ENCODE measurements around the gene RIMS1.

The RIMS1 gene, protein sequence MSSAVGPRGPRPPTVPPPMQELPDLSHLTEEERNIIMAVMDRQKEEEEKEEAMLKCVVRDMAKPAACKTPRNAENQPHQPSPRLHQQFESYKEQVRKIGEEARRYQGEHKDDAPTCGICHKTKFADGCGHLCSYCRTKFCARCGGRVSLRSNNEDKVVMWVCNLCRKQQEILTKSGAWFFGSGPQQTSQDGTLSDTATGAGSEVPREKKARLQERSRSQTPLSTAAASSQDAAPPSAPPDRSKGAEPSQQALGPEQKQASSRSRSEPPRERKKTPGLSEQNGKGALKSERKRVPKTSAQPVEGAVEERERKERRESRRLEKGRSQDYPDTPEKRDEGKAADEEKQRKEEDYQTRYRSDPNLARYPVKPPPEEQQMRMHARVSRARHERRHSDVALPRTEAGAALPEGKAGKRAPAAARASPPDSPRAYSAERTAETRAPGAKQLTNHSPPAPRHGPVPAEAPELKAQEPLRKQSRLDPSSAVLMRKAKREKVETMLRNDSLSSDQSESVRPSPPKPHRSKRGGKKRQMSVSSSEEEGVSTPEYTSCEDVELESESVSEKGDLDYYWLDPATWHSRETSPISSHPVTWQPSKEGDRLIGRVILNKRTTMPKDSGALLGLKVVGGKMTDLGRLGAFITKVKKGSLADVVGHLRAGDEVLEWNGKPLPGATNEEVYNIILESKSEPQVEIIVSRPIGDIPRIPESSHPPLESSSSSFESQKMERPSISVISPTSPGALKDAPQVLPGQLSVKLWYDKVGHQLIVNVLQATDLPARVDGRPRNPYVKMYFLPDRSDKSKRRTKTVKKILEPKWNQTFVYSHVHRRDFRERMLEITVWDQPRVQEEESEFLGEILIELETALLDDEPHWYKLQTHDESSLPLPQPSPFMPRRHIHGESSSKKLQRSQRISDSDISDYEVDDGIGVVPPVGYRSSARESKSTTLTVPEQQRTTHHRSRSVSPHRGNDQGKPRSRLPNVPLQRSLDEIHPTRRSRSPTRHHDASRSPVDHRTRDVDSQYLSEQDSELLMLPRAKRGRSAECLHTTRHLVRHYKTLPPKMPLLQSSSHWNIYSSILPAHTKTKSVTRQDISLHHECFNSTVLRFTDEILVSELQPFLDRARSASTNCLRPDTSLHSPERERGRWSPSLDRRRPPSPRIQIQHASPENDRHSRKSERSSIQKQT (N-terminal part only)
- long read RNA-seq, donor 1, result 0 reads
- long read RNA-seq, donor 2, result 0 reads
- long read RNA-seq, donor 3, result 0 reads
- long read RNA-seq, donor 4, result 0 reads
- long read RNA-seq, donor 5, result 0 reads
- long read RNA-seq, donor 6, result 0 reads
- long read RNA-seq, donor 7, result 0 reads
- long read RNA-seq, donor 8, result 0 reads

- peak; percentile 8 for DNase-seq
These were observed at the start of gene RIMS1 for GRCh38 chr6:71886184-71887005. TSS of gene RIMS1 (plus strand) at chr6:71886550. CDS start at chr6:71887024, 474 bp downstream.

DNA sequence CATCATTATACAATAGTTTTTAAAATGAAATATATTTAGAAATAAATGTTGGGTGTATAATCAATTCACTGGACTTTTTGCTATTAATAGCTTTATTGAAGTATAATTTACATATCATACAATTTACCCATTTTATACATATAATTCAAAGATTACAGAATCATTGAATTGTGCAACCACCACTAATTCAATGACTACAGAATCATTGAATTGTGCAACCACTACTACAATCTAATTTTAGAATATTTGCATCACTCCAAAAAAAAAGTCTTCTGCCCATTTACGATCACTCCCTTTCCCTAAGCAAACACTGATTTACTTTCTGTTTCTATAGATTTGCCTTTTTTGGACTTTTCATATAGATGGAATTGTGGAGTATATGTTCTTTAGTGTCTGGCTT, 35.1 kb upstream of the RIMS1 start:
- DNase-seq, result no peak

GRCh38 chr6:71852948-71853347, 33.4 kb upstream of the RIMS1 start:
- DNase-seq, result no peak

DNA sequence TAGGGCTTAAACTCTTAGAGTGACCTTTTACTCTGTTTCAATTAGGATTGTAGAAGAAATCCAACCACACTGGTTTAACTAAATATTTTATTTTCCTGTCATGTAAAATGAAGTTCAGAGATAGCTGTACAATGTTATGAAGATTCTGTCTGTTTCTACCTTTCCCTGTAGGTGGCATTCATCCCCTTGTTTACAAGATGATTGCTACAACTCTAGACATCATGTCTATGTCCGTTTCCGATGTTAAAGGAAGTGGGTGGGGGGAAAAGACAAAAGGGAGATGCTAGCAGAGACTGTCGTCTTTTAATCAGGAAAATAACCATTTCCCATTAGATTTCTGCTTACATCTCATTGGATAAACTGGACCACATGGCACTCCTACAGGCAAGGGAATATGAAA, 30.9 kb upstream of the RIMS1 start:
- no peak for DNase-seq

DNA sequence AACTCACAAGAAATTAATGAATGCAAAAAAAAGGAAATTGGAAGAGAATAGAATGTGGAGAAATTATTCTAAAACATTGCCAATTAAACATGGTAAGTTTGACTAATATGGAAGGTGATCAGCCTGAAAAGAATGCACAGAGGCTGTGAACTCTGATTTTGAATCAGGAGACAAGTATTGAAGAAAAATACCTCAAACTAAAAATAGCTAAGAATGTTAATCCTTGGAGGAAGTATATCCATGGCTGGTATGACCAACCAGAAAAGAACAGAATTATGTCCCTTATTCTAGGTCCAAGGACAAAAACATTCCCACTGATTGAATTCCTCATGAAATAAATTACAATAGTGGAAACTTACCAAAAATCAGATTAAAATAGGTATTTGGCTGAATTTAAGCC, 7.3 kb upstream of the RIMS1 start:
- no peak for DNase-seq

DNA sequence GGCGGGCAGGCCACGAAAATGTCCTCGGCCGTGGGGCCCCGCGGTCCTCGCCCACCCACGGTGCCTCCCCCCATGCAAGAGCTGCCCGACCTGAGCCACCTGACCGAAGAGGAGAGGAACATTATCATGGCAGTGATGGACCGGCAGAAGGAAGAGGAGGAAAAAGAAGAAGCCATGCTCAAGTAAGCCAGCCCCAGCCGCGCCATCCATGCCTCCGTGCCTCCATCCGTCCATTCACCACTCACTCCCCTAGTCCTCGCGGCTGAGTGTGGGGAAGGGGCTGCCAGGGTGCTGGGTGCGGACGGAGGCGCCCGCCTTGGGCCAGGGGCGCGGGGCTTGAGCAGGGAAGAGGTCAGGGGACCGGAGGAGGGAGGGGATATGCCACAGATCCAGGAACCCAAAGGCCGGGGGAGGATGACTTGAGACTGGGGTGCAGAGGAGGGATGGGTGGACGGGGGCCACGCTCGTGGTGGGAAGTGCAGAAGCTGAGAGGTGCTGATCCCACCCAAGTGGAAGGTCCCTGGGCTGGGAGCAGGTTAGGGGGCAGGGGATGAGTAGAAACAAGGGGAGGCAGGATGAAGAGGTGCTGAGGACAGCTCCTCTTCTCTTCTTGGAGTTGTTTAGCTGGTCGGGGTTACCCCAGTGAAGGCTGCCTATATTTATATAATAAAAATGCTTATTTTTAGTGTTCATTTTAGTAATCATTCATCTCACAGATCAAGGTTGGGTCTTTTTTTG, 825 bp downstream of the RIMS1 start:
- peak; percentile 77 for DNase-seq

DNA sequence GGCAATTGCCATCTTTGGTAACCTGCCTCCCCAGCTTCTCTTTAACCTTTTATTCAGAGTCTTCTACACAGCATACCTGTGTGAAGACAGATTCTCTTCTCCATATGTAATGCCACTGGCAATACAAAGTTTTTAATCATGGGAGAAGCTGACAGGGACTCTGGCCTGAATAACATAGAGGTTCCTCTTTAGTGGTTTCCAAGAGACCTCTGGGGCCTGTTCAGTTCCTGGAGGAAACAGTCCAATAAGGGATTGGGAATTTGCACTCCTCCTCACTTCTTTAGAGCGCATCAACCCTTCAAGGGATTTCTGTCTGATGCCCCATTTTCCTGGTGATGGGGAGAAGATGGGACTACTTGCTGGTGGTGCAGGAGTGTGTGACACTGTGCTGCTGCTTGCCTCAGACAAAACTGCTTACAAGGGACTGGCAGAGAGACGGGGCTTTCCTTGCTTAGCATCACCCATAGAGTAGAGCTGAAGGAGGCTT, 1.4 kb downstream of the RIMS1 start:
- DNase-seq, result no peak

DNA sequence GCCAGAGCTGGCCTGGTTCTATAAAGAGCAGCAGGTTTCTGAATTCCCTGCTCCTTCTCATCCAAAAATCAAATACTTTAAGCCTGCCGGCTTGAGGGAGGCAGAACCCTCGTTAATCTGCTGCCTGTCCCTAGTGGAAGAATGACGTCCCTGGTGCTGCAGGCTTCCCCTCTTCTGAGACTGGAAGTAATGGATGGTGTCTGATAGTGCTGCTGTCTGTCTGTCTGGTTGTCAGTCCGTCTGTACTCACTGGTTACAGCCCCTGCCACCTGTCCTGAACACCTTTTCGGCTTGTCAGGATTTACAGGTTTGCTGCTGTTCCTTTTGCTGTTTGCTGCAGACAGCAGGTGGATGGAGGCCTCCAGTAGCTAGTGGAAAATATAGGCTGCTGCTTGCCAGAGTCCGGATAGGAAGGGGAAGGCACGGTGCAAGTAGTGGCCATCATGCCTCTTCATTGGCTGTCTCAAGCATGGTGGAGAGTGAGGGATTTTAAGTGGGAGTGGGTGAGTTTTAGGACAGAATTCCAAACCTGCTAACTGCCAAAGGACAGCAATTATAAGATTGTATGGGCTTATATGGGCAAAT, 2.5 kb downstream of the RIMS1 start:
- no peak for DNase-seq

DNA sequence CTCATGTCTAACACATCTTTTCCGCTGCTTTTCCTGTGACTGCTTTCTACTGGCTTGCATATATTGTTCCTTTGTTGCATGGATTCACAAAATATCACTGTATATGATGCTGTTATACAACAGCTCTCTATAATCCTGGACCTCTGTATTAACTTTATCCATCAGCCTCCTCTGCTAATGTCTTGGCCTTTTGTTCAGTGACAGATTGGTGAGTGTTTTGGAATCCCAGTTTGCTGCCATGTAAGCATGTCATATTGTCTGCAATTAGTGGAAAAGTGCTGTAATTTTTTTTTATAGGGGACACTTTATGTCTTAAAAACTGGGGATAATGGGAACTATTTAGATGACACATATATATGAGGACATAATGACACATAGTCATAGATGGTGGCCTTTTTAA, 3.0 kb downstream of the RIMS1 start:
- DNase-seq, result no peak

DNA sequence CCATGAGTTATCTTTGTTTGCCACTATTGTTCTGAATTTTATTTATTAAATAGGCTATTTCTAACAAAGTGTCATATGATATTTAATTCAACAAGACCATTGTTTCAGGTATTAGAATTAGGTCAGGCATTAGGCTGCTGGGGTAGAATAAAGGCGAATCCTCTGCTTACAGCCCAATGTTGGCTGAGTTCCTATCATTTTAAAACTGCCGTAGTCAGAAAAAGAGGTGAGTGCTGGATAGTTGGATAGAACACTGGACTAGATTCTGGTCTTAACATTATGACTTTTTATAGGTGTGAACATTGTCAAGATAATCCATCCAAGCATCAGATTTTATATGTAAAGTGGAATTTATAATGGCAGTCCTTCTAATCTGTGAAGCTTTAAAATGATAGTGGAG, 6.3 kb downstream of the RIMS1 start:
- no peak for DNase-seq

DNA sequence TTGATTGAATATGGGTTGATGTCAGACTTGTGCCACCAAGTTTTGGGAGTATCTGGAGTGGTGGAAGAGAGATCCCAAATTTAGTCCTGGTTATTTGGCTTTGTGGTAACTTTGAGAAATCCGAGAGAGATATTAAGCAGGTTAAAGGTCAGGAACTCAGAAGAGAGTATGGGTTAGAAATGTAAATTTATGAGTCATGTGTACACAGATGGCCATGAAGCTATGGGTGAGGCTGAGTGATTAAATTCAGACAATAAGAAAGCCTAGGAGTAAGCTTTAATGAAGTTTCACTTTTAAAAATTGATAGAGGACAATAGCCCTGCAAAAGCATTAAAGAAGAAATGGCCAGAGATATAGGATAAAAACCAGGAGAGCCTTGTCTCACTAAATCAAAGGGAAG, 14.3 kb downstream of the RIMS1 start:
- DNase-seq, result no peak

DNA sequence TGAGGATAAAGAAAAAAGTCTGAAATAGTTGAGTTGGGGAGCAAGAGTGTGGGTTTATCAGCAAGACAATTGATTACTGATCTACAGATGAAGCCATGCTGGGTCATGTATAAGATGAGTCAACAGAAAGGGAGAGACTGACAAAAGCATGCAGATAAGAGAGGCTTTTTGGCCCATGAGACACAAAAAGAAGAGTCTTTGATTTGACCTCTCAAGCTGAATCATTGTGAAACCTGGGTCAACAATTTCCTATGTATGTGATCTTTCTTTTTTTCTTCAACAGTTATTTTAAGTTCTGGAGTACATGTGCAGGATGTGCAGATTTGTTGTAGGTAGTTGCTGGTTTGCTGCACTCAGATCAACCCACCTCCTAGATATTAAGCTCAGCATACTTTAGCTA, 15.9 kb downstream of the RIMS1 start:
- no peak for DNase-seq

GRCh38 chr6:71906813-71907212, 20.5 kb downstream of the RIMS1 start:
- no peak for DNase-seq

DNA sequence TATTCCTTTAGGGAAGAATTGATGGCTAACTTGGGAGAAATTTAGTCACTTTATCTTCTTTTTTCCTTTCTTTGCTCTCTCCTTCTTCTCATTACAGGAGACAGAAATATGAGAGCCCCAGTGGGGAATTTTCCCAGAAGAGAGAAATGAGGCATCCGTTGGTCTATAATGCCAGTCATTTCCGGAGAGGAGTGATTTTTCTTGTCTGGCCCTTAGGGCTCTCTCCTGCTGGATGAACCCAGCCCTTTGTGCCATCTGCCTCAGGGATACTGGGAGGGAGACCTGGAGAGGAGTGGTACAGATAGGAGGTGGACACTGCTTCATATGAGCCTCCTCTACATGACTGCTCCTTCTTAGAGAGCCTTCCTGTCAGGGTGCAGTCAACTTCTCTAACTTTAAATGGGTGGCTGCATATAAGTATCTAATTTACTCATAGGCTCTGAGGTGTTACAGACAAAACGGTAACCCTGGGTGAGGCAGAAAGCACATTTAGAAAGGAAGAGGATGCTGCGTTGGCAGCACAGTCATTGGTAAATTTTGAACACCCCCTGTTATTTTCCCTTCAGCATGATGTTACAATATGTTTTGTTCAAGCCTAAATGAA, 21.9 kb downstream of the RIMS1 start:
- DNase-seq, result no peak

DNA sequence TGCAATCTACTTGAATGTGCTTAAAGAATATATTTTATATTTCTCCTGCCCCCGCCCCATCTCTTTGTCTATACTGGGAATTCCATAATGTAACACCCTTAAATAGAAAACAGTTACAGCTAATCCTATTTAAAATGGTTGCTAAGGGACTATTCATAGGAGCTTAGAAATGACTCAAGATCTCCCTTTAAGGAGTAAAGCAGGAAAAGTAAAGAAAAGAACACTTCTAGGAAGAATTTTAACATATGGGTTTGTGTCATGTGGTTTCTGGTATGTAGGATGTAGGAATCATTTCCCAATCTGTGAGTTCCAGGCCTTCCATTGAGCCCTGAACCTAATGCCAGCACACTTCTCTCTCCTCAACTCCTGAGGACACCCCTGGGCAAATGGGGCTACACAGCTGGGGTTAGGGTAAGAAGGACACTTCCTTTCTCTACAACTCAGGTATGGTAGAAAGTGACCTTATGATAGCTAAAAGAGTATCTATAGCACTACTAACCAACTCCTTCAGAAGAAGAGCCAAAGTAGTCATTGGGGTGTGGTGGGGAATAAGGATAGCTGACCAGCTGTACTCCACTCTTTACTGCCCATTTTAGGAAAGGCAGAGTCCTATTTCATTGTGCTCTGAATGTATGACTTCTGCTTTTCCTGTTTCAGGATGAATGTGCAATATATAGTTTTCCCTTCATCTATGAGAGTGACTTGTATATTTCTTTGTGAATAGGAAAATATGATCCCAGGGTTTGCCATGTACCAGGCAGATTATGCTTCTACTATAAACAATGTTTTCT, 27.3 kb downstream of the RIMS1 start:
- no peak for DNase-seq

DNA sequence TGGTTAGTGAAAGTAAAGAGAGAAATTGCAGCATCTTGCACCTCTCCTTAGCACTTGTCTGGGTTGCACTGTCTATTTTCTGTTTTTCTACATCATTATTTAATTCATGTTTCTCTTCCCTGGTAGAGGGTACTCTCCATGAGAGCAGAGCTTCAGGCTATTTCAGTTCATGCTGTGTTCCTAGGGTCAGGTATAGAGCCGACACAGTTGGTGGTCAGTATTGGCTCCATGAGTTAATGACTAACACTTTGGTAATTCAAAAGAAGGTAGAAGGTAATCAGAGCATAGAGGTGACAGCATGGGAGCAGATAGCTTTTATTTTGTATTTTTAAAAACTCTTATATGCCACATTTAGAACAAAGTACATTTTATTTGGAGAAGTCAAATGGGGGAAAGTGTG, 42.7 kb downstream of the RIMS1 start:
- no peak for DNase-seq

DNA sequence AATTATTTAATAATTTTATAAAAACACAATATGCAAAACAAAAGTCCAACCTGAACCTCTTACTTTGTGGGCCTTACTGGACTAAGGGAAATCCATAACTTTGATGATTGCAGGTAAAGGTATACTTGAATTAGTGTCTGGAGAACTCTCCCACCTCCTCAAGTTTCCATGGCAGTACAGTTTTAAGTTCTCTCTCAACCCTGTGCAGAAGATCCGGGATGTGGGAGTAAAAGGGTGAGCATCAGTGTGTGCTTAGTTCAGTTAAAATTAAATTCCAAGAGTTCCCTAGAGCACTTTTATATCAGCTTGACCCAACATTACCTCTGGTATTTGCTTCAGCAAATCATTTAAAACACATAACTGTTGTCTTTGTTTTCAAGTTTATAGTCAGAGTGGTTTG, 47.5 kb downstream of the RIMS1 start:
- no peak for DNase-seq

GRCh38 chr6:71965404-71965803, 79.1 kb downstream of the RIMS1 start:
- DNase-seq, result no peak

GRCh38 chr6:71967436-71967835, 81.1 kb downstream of the RIMS1 start:
- no peak for DNase-seq

Measured in right kidney (tissue), 9 donors.